Head of caudate nucleus (tissue), 42 donors: ENCODE results near the gene FAM76A.
"Not testable (repeated sequence)": the region's sequence is repeated elsewhere in the genome, so short reads cannot be mapped to it uniquely, and the experiment has no call there.

ENCODE experiments used
- DNase-seq, 42 donors: peaks; one replicate each; pipeline versions ENCODE4 v3.0.0 to v3.0.0-alpha.2; 2020 to 2021; ENCODE audit warnings: mixed read lengths in 7 of 42
- intact Hi-C: fragments of 100-400 bp; cut with DNase I; formaldehyde crosslinking; loops from one replicate; pipeline ENCODE4 v1.15.0; 2022

Gene FAM76A

GRCh38 chr1:27725374-27726172 lies at the start of gene FAM76A:
Gene FAM76A, plus strand, starts transcription at chr1:27725961. Its CDS starts 120 bp downstream, at chr1:27726081.
- peak; percentile 99 to 100 (median 100) for DNase-seq
- intact Hi-C loops, result loop anchor here (2.0 to 10.0 kb wide), 3 partner anchors 47 to 109 kb away; partner anchors contain the start of genes PPP1R8 and STX12

- intact Hi-C loops, result no loop called here
- DNase-seq, result no peak
Observed at GRCh38 chr1:27676410-27676809, 49.4 kb upstream of the FAM76A start.

GRCh38 chr1:27678747-27679146 lies 47.0 kb upstream of the FAM76A start:
- intact Hi-C loops, result no loop called here
- DNase-seq, result no peak

- intact Hi-C loops, DNase-seq: not testable (repeated sequence)
Observed at GRCh38 chr1:27680225-27680791, 45.5 kb upstream of the FAM76A start.

- intact Hi-C loops, DNase-seq: not testable (repeated sequence)
Observed at GRCh38 chr1:27681580-27681979, 44.2 kb upstream of the FAM76A start.

- DNase-seq, result no peak
- intact Hi-C loops, result no loop called here
Observed at GRCh38 chr1:27682351-27682944, 43.3 kb upstream of the FAM76A start.

- DNase-seq, result no peak
- intact Hi-C loops, result no loop called here
Observed at GRCh38 chr1:27684176-27684575, 41.6 kb upstream of the FAM76A start.

- no peak for DNase-seq
- intact Hi-C loops, result no loop called here
Observed at GRCh38 chr1:27686223-27686990, 39.4 kb upstream of the FAM76A start.

- no peak for DNase-seq
- intact Hi-C loops, result no loop called here
Observed at GRCh38 chr1:27687906-27688305, 37.9 kb upstream of the FAM76A start.

GRCh38 chr1:27689423-27690173 lies 36.2 kb upstream of the FAM76A start:
- DNase-seq, result no peak
- intact Hi-C loops, result no loop called here

- DNase-seq, result no peak
- intact Hi-C loops, result no loop called here
Observed at GRCh38 chr1:27690183-27690582, 35.6 kb upstream of the FAM76A start.

GRCh38 chr1:27696835-27697234 lies 28.9 kb upstream of the FAM76A start:
- intact Hi-C loops, DNase-seq: not testable (repeated sequence)

- DNase-seq, result no peak
- intact Hi-C loops, result no loop called here
Observed at GRCh38 chr1:27704958-27705357, 20.8 kb upstream of the FAM76A start.

GRCh38 chr1:27705545-27705944 lies 20.2 kb upstream of the FAM76A start:
- intact Hi-C loops, result no loop called here
- DNase-seq, result no peak

GRCh38 chr1:27710574-27710973 lies 15.2 kb upstream of the FAM76A start:
- intact Hi-C loops, result no loop called here
- no peak for DNase-seq

GRCh38 chr1:27713139-27713725 lies 12.5 kb upstream of the FAM76A start:
- intact Hi-C loops, result no loop called here
- DNase-seq, result no peak

GRCh38 chr1:27713869-27714513 lies 11.8 kb upstream of the FAM76A start:
- intact Hi-C loops, result no loop called here
- no peak for DNase-seq
